Panc1 (cell line): Measurements from ENCODE around the gene CLEC17A.

Experiments used
- POLR2AphosphoS5 ChIP-seq: IDR thresholded peaks from 2 replicates; pipeline ENCODE4 v1.6.1; 2012; ENCODE audit warnings: mild to moderate bottlenecking, low read depth, low read length, moderate library complexity
- SIN3A ChIP-seq: IDR thresholded peaks from 2 replicates; pipeline ENCODE4 v1.6.1; 2012; ENCODE audit warnings: low read depth, mild to moderate bottlenecking, low read length, moderate library complexity, borderline replicate concordance; ENCODE audit not compliant: insufficient read depth
- TF ChIP-seq, protein P1 (sequence below): fragments of 450-650 bp; IDR thresholded peaks from 2 replicates; pipeline ENCODE4 v1.5.1; 2017; ENCODE audit warnings: mild to moderate bottlenecking

DNA sequence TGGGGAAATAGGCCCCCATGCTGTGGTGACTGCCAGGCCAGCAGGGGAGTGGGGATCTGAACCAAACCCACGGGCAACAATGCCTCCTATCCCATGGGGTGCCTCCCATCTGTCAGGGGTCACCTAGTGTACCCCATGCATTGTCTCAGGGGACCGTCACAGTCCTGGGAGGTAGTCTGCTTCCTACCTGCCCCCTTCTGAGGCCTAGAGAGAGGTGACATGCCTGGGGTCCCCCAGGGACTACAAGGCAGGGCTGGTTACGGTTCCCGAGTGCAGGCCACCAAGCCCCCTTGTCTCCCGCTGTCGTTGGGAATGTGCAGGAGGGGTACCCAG is 22.1 kb upstream of the CLEC17A start:
- TF ChIP-seq, protein P1, sequence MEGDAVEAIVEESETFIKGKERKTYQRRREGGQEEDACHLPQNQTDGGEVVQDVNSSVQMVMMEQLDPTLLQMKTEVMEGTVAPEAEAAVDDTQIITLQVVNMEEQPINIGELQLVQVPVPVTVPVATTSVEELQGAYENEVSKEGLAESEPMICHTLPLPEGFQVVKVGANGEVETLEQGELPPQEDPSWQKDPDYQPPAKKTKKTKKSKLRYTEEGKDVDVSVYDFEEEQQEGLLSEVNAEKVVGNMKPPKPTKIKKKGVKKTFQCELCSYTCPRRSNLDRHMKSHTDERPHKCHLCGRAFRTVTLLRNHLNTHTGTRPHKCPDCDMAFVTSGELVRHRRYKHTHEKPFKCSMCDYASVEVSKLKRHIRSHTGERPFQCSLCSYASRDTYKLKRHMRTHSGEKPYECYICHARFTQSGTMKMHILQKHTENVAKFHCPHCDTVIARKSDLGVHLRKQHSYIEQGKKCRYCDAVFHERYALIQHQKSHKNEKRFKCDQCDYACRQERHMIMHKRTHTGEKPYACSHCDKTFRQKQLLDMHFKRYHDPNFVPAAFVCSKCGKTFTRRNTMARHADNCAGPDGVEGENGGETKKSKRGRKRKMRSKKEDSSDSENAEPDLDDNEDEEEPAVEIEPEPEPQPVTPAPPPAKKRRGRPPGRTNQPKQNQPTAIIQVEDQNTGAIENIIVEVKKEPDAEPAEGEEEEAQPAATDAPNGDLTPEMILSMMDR, result no peak
- TF ChIP-seq POLR2AphosphoS5, result no peak
- no peak for TF ChIP-seq SIN3A
